A673 (cell line): ENCODE data around the gene MOCS1. TPM values are rescaled to one million over a fixed set of nuclear protein-coding genes. Genes with fewer than 3 reads are reported as not detected.

Experiments
- BruUV-seq: library from RNA; stranded (reverse); fragments of 400-500 nt; replicated peaks from 2 replicates; lab custom pipeline; 2021; lab: Mats Ljungman, UMichigan
- CTCF ChIA-PET: fragments of 300-600 bp; sonication (Branson Sonifier 250); formaldehyde crosslinking; loops from one replicate; lab custom pipeline; 2022; ENCODE audit warnings: antibody characterized with exemption; lab: Charles Lee
- POLR2A ChIA-PET: fragments of 300-600 bp; sonication (Branson Sonifier 250); formaldehyde crosslinking; loops from one replicate; lab custom pipeline; 2022; ENCODE audit warnings: antibody characterized with exemption; ENCODE audit not compliant: low non-redundant PET; lab: Charles Lee
- DNase-seq: peaks from one replicate; pipeline ENCODE4 v3.0.0-alpha.2; 2015; ENCODE audit warnings: low spot score
- H3K27ac ChIP-seq: fragments of 200-600 bp; sonication (generic); 2 replicates; pipeline ENCODE4 v1.5.1; 2016; ENCODE audit warnings: mixed run types, low read depth, mild to moderate bottlenecking, mixed read lengths, antibody characterized with exemption, low read length; ENCODE audit not compliant: poor library complexity, severe bottlenecking
- H3K27me3 ChIP-seq: fragments of 200-600 bp; sonication (generic); replicated peaks from 2 replicates; pipeline ENCODE4 v1.6.1; 2017; ENCODE audit warnings: mixed run types, low read depth, mild to moderate bottlenecking, mixed read lengths, antibody characterized with exemption, low read length; ENCODE audit not compliant: insufficient read depth, poor library complexity
- H3K36me3 ChIP-seq: fragments of 200-600 bp; sonication (generic); 2 replicates; pipeline ENCODE4 v1.6.1; 2016; ENCODE audit warnings: mixed run types, mild to moderate bottlenecking, mixed read lengths, antibody characterized with exemption, low read length; ENCODE audit not compliant: insufficient read depth, poor library complexity, severe bottlenecking
- H3K4me1 ChIP-seq: fragments of 200-600 bp; sonication (generic); 2 replicates; pipeline ENCODE4 v1.6.1; 2017; ENCODE audit warnings: mixed run types, mild to moderate bottlenecking, mixed read lengths, antibody characterized with exemption, low read length; ENCODE audit not compliant: insufficient read depth, poor library complexity, severe bottlenecking
- H3K4me3 ChIP-seq: fragments of 200-600 bp; sonication (generic); 2 replicates; pipeline ENCODE4 v1.5.1; 2016; ENCODE audit warnings: low read depth, mixed run types, mild to moderate bottlenecking, mixed read lengths, low read length; ENCODE audit not compliant: poor library complexity, severe bottlenecking
- H3K9me3 ChIP-seq: fragments of 200-600 bp; sonication (generic); 2 replicates; pipeline ENCODE4 v1.6.1; 2016; ENCODE audit warnings: mixed run types, low read depth, mild to moderate bottlenecking, mixed read lengths, antibody characterized with exemption, low read length; ENCODE audit not compliant: poor library complexity, severe bottlenecking
- CTCF ChIP-seq: fragments of 300-800, 200-600 bp; sonication (generic); conservative IDR thresholded peaks from 2 replicates; pipeline ENCODE4 v1.5.1; 2017; ENCODE audit warnings: low read depth, mild to moderate bottlenecking, antibody characterized with exemption, low read length, moderate library complexity, mixed read lengths
- EZH2 ChIP-seq: fragments of 200-600 bp; sonication (generic); IDR thresholded peaks from 2 replicates; pipeline ENCODE4 v1.6.1; 2017; ENCODE audit warnings: borderline replicate concordance, low read depth, mild to moderate bottlenecking, mixed read lengths, antibody characterized with exemption, low read length; ENCODE audit not compliant: poor library complexity, severe bottlenecking
- intact Hi-C: fragments of 100-400 bp; cut with micrococcal nuclease; formaldehyde crosslinking; loops from one replicate; pipeline ENCODE4 v1.10.0; 2022; ENCODE audit not compliant: unreplicated experiment
- total RNA-seq: library from RNA; stranded (reverse); gene quantifications from 2 replicates; pipeline ENCODE4 v1.2.3, GENCODE V29; 2021

The MOCS1 gene
- total RNA-seq, 1 experiment from 2014 or later = 2.5 TPM

DNA sequence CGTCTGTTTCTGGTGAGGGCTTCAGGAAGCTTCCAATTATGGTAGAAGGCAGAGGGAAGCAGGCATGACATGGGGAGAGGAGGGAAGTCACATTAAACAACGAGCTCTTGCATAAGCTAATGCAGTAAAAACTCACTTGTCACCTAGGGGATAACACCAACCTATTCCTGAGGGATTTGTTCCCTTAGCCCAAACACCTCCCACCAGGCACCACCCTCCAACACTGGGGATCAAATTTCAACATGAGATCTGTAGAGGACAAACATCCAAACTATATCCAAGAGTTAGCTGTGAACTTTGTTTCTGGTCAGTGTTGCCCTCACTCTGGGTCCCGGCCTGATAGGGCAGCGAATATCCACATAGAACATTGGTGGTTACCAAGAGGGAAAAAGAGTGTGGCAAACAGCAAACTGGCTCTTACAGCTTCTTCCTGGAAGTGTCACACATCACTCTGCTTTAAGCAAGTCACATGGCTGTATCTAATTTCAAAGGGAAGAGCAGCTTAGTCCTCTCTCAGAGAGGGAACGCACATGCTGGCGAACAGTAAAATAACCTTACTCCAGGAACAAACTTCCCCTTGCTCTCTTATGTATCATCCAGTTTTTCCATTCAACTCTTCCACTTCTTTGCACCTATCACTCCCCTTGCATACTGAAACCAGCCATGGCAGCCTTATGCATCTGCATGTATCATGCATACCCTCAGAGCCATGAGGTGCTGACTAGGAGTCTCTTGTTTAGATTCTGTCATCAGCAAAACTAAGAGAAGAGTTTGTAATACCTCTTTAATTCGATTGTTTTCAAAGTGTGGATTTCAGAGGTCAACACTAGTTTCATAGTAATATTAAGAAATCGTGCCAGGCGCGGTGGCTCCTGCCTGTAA lies 4.8 kb upstream of the MOCS1 start:
- TF ChIP-seq CTCF (no peak), EZH2 (no peak)
- Histone ChIP-seq H3K4me3 (no peak overlapping the region), H3K27ac (no peak overlapping the region), H3K9me3 (no peaks in the 10 kb centered on the region), H3K27me3 (peaks cover under 1% of the 10 kb centered on the region), H3K4me1 (peaks cover 15% of the 10 kb centered on the region), H3K36me3 (no peaks in the 10 kb centered on the region)
- intact Hi-C loops = no loop called here
- CTCF ChIA-PET = no interaction called here
- peak; percentile 39 for DNase-seq
- POLR2A ChIA-PET = no interaction called here
- BruUV-seq = no TSS peak

DNA sequence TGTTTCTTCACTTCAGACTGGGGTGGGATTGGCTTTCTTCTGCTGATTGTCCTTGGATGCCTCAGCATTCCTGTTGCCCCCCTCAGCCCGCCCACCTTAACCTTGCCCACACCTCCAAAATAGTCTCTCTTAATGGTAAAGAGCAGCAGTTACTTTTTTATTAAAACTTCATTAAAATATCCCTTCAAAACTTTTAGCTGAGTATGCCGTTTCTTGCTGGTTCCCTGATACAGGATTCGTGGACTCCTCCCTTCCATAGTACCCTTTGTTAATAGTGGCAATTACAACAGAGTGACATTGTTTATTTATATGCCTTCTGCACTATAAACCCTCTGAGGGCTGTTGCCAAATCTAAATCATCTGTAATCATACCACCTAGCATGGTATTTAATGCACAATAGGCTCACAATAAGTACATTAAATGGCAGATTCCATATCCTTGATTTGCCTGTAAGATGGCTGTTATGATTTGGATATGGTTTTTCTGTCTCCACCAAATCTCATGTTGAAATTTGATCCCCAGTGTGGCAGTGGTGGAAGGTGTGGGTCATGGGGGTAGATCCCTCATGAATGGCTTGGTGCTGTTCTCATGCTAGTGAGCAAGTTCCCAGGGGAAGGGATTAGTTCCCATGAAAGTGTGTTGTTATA lies 3.5 kb upstream of the MOCS1 start:
- Histone ChIP-seq H3K9me3 (no peaks in the 10 kb centered on the region), H3K4me3 (no peak overlapping the region), H3K27me3 (peaks cover 4% of the 10 kb centered on the region), H3K4me1 (peaks cover 15% of the 10 kb centered on the region), H3K27ac (no peak overlapping the region), H3K36me3 (no peaks in the 10 kb centered on the region)
- POLR2A ChIA-PET = interaction anchor here (0.6 kb wide), 1 partner anchor 310 kb away, joined by 3 read pairs; no protein-coding TSS in a partner anchor
- CTCF ChIA-PET = no interaction called here
- no peak for DNase-seq
- TF ChIP-seq CTCF = no peak
- no peak for TF ChIP-seq EZH2
- intact Hi-C loops = no loop called here
- no TSS peak for BruUV-seq

DNA sequence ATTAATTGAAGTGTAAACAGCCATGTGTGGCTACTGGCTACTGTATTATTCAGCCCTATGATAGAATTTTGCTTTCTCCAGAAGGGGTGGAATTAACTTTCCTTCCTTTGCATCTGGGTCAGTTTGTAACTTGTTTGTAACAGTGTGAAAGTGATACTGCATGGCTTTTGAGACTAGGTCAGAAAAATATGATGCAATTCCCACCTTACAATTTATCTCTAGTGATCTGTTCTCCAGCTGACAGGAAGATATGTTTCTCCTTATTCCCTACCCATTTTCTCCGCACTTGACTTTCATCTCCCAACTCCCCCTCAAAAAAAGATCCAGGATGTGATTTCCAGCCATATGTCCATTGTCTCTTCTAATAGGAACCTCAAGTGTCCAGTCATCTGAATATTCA lies 2.6 kb upstream of the MOCS1 start:
- Histone ChIP-seq H3K27ac (no peak overlapping the region), H3K4me1 (peaks cover 15% of the 10 kb centered on the region), H3K27me3 (peaks cover 4% of the 10 kb centered on the region), H3K9me3 (no peaks in the 10 kb centered on the region), H3K4me3 (no peak overlapping the region), H3K36me3 (no peaks in the 10 kb centered on the region)
- no peak for TF ChIP-seq CTCF
- TF ChIP-seq EZH2 = no peak
- BruUV-seq = no TSS peak
- POLR2A ChIA-PET = no interaction called here
- CTCF ChIA-PET = no interaction called here
- intact Hi-C loops = no loop called here
- DNase-seq = no peak
